Subcutaneous adipose tissue (tissue), 4 donors: ENCODE measurements around the gene SOX18. TPM values are rescaled to one million over a fixed set of nuclear protein-coding genes. Genes with fewer than 3 reads are reported as not detected.

ENCODE experiments used
- CTCF ChIP-seq: fragments of 450-650 bp; IDR thresholded peaks from one replicate; pipeline ENCODE4 v1.5.1; 2016; ENCODE audit warnings: low read depth, mild to moderate bottlenecking, control low read depth, antibody characterized with exemption, moderate library complexity
- total RNA-seq, 4 donors: library from RNA; depleted of rRNA; stranded (reverse); fragments of >200 nt; gene quantifications; one replicate each; pipeline ENCODE4 v1.1.0, GENCODE V29; 2016

SOX18 gene
- total RNA-seq, 4 donors from 2014 or later = 1.2 to 46.3 (median 7.1) TPM

DNA sequence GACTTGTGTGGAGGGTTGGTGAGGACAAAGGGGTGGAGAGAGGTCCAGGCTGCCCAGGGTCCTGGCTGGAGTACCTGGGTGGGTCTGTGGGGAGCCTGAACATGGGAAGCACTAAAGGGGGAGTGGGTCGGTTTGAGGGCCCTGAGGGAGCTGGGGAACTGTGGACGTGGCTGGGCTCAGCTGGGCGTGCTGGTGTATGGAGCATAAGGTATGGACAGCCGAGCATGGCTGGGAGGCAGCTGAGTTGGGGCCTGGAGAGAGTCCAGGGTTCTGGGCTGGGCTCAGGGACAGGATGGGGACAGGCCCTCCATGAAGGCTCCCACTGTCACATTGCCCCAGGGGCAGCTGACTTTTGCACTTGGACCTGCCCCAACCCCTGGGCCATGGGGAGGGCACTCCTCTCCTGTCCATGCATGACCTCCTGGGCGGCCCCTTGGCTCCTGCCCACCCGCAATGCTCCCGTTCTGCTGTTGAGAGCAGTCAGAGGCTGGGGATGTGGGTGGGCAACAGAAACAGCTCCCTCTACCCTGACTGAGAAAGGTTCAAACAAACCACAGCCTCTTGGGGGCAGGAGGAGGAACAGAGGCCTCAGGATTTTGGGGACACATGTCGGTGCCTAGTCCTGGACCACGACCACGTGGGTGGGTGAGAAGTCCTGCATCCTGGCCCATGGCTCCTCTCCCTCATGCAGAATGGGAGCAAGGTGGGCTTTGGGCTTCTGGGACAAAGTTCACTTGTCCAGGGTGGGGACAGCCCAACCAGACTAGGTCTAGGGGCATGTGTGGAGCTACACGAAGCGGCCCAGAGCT lies 9.0 kb downstream of the SOX18 start:
- no peak for TF ChIP-seq CTCF

- no peak for TF ChIP-seq CTCF
Observed at GRCh38 chr20:64039293-64040160, 9.9 kb downstream of the SOX18 start.

- no peak for TF ChIP-seq CTCF
Observed at GRCh38 chr20:64038565-64039292, 10.7 kb downstream of the SOX18 start.

GRCh38 chr20:64038224-64038564 lies 11.2 kb downstream of the SOX18 start:
- no peak for TF ChIP-seq CTCF

DNA sequence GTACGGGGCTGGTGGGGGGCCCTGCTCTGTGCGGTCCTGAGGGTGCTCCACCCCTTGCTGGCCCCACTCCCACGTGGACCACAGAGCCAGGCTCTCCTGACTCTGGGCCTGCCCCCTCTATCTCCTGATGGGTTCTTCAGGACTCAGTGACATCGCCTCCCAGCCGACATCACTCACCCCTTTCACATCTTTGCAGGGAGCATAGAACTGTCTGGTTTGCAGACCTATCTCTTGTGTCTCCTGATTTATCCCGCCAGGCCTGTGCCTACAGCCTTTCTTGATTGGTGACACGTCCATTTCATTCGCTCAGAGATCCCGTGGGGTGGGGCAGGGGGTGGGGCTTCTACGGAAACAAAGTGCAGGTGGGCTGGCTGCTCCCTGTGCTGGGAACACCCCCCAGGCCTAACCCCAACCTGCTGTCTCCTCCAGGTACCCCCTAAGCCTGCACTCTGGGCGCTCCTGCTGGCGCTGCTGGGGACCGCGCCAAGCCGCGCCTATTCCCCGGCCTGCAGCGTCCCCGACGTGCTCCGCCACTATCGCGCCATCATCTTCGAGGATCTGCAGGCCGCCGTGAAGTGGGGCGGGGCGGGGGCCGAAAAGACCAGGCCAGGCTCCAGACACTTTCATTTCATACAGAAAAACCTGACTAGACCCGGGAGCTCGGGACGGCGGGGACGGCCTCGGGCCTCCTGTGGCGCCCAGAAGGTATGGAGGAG lies 11.8 kb downstream of the SOX18 start:
- no peak for TF ChIP-seq CTCF

DNA sequence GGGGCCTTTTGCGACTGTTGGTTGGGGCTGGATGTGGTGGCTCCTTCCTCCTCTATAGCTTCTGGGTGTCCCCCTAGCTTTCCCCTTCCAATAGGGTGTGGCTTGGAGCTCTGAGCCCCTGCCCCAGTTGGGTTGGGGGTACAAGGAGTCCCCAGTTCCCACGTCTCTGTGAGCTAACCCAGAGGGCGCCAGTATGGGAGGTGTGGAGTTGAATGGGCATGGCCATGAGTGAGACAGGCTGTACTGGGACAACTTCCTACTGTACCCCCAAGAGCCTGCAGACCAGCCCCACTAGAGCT lies 12.3 kb downstream of the SOX18 start:
- no peak for TF ChIP-seq CTCF
